ENCODE data around the gene RORC. TPM values are rescaled to one million over a fixed set of nuclear protein-coding genes. Genes with fewer than 3 reads are reported as not detected.

RORC gene
- total RNA-seq, 1 donor from 2014 or later = 15.4 TPM

DNA sequence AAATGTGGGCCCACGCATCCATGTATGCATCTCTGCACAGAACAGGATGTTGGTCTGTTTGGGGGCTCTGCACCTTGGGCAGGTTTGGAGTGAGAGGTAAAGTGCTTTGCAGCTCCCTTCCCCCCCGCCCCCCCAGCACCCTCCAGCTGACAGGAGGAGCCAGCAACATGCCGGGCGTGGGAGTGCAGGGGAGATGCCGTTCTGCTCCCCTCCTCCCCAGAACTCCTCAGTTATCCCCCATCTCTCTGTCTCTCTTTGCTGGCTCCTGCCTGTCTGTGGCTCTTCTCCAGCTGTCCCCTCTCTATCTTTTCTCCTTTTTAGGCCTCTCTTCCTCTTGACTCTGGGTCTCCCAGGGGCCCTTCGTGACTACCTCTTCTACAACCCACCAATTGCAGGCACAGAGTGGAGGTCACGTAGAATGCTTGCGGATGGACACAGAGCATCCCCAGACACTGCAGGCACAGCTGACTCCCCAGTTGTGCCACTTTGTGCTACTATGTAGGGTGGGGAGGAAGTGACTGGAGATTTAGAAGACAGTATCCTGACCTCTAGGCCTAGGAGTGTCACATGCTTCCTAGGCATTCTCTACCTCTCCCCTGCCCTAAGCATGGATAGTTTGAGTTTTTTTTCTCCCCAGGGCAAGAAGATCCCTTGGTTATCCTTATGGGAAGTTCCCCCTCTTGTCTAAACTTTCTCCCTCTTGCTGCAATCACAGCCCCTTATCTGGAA lies 1.7 kb upstream of the RORC start:
- intact Hi-C loops (cut with DNase I) = loop anchor here (10.0 kb wide), 1 partner anchor 69 kb away; the partner anchor contains the start of gene MRPL9
- no peak for DNase-seq
- ATAC-seq (ENCODE audit: poor library complexity) = no peak

DNA sequence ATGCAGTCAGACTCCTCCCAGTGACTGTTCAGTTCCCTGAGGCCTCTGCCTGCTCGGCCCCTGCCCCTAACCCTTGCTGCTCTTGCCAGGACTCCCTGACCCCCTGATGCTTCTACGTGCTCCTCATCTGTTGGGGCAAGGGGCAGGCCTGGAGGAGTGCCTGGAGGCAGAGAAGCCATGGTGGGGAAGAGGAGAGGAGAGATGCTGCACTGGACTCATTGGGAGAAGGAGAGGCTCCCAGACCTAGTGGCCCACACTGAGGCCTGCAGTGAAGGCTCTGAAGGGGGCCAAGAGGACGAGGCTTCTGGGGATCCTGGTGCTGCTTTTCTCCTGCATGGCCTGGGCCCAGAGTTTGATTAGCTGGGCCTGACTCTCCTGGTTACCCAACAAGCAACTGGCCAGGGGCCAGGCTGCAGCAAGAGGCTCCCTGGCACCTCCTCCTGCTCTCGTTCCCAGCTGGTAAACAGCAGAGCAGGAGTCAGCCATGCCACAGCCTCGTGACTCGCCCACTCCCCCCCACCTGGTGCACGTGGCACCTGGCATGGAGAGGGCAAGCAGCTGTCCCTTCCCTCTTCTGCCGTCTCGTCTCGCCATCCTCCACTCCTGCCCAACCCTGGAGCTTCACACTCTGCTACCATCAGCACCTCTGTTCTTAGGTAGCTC lies 847 bp upstream of the RORC start:
- DNase-seq = peak; percentile 89
- peak; percentile 90 for ATAC-seq (ENCODE audit: poor library complexity)
- intact Hi-C loops (cut with DNase I) = loop anchor here (10.0 kb wide), 1 partner anchor 68 kb away; the partner anchor contains the start of gene MRPL9

DNA sequence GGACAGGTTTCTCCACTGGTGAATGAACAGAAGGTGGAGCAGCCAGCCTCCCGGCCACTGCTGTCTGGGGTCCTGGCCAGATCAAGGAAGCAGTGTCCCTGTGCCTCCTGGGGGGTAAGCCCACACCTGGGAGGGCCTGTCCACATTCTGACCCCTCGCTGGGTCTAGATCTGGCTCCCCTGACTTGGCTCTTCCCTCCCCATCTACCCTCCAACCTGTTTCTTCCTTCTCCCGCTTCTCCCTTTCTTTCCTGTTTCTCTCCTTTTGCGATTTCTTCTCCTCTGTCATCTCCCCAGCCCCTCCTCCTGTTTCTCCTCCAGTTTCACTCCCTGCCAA lies 378 bp downstream of the RORC start:
- no peak for DNase-seq
- intact Hi-C loops (cut with DNase I) = loop anchor here (10.0 kb wide), 1 partner anchor 66 kb away; the partner anchor contains the start of gene MRPL9
- ATAC-seq (ENCODE audit: poor library complexity) = no peak

- DNase-seq (no peak), ATAC-seq (ENCODE audit: poor library complexity) (no peak)
- intact Hi-C loops (cut with DNase I) = loop anchor here (10.0 kb wide), 1 partner anchor 65 kb away; the partner anchor contains the start of gene MRPL9
These were observed 1.5 kb downstream of the RORC start for GRCh38 chr1:151830055-151830454.

DNA sequence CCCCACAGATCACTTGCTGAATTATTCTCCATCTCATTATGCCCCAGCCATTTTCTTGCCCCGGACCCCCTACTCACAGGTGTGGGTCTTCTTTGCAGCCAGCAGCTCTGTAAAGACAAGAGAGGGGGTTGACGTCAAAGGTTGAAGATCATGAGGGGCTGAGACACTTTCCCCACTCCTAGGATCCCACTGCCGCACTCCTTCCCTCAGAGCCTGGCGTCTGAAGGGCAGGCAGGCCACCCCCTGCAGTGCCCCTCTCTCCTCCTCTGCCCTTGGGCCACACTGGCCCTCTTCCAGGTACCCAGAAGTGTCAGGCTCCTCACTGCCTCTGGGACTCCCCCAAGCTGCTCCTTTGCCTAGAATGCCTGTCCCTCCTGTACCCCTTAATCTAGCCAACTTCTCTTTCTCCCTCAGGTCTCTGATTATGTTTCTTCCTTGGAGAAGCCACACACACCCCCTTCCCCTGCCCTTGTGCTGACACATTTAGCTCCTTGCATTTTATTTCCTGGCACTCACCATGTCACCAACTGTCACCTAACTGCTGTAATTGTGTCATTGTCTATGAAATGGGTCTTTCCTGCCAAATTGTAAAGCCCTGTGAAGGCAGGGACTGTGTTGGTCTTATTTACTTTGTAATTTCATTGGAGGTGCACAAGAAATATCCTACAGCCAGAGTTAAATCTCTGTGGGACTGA lies 2.1 kb downstream of the RORC start:
- no peak for DNase-seq
- no peak for ATAC-seq (ENCODE audit: poor library complexity)
- intact Hi-C loops (cut with DNase I) = loop anchor here (10.0 kb wide), 1 partner anchor 65 kb away; the partner anchor contains the start of gene MRPL9

- DNase-seq (peak; percentile 69), ATAC-seq (ENCODE audit: poor library complexity) (no peak)
These were observed 2.7 kb downstream of the RORC start for GRCh38 chr1:151828921-151829320.

GRCh38 chr1:151827853-151828252 lies 3.7 kb downstream of the RORC start:
- intact Hi-C loops (cut with DNase I) = no loop called here
- no peak for ATAC-seq (ENCODE audit: poor library complexity)
- DNase-seq = no peak

More at GRCh38 chr1:151828921-151829320, 2.7 kb downstream of the RORC start:
- intact Hi-C loops (cut with DNase I) = no loop called here

DNA sequence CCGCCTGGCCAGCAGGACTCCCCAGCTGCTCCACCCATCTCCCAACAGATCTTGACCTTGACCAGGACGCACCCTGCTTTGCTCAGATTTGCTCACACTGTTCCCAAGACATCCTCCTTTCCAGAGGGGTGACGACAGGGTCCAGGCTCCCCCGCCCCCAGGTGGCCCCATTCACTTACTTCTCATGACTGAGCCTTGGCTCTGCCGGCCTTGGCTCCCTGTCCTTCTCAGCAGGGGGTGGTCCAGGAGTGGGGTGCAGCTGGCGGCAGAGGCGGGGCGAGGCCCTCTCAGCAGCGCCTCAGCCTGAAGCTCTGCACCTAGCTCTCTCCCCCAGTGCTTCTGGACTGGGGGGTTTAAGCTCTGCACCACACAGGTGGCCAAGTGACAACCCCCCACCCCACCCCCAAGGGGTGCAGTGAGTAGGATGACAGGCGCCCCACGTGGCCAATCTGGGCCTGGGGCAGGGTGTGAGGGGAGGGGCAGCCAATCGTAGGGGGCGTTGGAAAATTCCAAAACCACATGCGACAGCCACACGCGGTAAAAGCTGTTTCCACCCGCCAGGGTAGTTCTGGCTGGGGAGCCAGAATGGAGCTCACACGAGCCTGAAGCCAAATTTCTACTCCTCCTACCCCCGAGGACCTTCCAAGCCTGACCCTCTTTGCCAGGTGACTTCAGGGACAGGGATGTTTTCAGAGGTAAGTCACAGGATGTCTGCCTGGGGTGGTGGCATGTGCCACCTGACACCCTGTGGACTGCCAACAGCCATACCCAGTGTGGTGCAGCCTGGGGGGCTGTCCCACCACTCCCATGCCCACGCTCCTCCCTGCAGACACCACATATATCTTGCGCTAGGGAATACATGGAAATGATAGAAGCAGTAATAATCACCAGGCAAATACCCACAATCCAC lies 5.6 kb downstream of the RORC start:
- intact Hi-C loops (cut with DNase I) = no loop called here
- no peak for DNase-seq

GRCh38 chr1:151825204-151825603 lies 6.4 kb downstream of the RORC start:
- intact Hi-C loops (cut with DNase I) = no loop called here
- DNase-seq (no peak), ATAC-seq (ENCODE audit: poor library complexity) (no peak)

More for the DNA sequence above, 5.6 kb downstream of the RORC start:
- peak; percentile 25 for ATAC-seq (ENCODE audit: poor library complexity)

- ATAC-seq (ENCODE audit: poor library complexity) = no peak
- no peak for DNase-seq
- intact Hi-C loops (cut with DNase I) = no loop called here
These were observed 8.4 kb downstream of the RORC start for GRCh38 chr1:151823175-151823574.

GRCh38 chr1:151822404-151822803 lies 9.2 kb downstream of the RORC start:
- intact Hi-C loops (cut with DNase I) = no loop called here
- ATAC-seq (ENCODE audit: poor library complexity) (no peak), DNase-seq (no peak)

DNA sequence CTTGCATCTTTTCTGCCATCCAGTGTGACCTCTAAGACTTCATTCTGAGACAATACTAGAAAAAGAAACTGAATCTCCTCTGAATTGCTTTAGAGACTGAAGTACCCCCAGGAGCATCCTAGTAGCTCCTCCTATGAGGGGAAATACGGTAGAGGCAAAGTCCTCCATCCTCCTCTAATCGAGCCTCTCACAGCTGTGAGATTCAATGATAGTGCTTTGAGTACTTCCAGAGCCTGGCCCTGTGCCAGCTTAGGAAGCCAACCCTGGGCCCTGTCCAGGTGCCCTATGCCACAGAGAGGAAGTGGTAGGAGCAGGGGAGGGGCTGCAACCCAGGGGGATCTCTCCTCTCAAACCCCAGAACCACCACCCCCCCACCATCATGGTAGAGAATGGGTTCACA lies 10.7 kb downstream of the RORC start:
- ATAC-seq (ENCODE audit: poor library complexity) (peak; percentile 37), DNase-seq (no peak)
- intact Hi-C loops (cut with DNase I) = no loop called here

- DNase-seq (no peak), ATAC-seq (ENCODE audit: poor library complexity) (no peak)
- intact Hi-C loops (cut with DNase I) = no loop called here
These were observed 11.5 kb downstream of the RORC start for GRCh38 chr1:151819976-151820623.

DNA sequence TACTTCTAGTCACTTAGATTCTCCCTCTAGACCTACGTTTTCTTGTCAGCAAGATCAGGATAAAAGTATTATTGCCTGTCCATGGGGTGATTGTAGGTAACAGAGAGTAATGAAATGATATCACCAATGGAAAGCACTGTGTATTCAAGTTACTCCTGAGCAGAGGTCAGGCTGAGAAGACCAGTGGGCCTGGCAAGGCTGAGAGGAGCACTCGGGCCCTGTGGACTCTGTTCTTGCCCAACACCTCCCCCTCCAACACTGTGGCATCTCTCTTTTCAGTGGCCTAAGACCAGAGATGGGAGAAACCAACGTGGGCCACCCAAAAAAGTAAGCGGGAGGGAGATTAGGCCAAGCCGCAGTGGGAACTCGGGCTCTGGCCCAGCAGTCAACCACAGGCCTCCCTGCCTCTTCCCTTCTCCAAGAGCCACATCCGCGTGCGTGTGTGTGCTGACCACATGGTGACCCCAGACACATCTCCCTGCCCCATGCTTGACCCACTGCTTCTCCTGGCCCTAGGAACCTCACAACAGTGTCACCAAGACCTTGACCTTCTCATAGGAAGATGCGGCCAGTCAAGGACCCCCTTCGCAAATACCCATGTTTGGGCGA lies 12.3 kb downstream of the RORC start:
- intact Hi-C loops (cut with DNase I) = no loop called here
- no peak for ATAC-seq (ENCODE audit: poor library complexity)
- no peak for DNase-seq

DNA sequence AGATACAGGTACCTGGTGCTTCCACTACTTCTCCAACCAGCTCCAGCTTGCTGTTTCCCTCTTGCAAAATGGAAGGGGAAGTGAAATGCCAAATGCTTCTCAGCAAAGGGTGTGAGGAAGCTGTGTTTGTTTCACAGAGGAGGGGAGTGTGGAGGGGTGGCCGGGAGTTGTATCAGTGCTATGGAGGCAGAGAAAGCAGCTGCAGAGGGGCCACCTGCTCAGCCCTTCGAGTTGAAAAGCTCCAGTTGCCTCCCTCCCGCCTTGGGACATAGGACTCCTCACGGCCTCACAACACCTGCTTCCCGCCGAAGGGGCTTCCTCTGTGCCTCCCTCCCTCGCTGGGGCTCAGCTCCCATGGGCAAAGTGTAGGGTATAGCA lies 14.3 kb downstream of the RORC start:
- no peak for ATAC-seq (ENCODE audit: poor library complexity)
- intact Hi-C loops (cut with DNase I) = no loop called here
- no peak for DNase-seq

GRCh38 chr1:151816548-151817352 lies 14.9 kb downstream of the RORC start:
- DNase-seq (no peak), ATAC-seq (ENCODE audit: poor library complexity) (no peak)
- intact Hi-C loops (cut with DNase I) = no loop called here

DNA sequence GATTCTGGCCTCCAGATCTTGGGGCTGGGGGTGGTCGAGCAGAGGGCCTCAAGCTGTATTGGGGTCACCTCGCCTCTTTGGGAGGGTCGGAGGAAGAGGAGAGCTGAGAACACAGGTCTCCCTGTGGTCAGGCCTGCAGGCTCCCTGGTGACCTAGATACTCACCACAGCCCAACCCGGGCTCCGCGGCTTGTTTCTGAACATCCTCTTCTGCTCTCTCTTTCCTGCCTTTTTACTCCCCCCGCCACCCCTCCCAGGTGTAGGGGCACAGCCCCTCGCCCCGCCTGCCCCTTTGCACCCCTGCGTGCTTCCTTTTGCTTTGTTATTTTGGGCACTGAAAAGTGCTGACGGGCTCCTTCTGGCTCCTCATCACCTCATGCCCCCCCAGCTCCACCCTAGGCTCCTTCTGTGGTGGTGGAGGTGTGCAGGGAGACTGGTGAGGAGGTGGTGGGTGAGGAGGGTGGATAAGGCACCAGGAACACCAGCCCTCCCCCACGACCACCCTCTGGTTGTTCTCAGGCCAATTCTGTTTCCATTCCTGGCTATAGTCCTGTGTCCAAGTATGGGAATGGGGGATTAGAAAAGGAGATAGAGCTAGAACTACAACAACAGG lies 15.8 kb downstream of the RORC start:
- ATAC-seq (ENCODE audit: poor library complexity) (no peak), DNase-seq (peak; percentile 58)
- intact Hi-C loops (cut with DNase I) = no loop called here
